GM12878 (cell line): ENCODE data around the gene NLGN4X. TPM values are rescaled to one million over a fixed set of nuclear protein-coding genes. Genes with fewer than 3 reads are reported as not detected.

Source experiments
- ATAC-seq: fragments of 200-7000 bp; cut with Tn5 transposase; 3 replicates; pipeline ENCODE4 v1.9.1; 2020; ENCODE audit warnings: mild to moderate bottlenecking, moderate library complexity
- BruUV-seq: library from RNA; stranded (reverse); fragments of 400-500 nt; replicated peaks from 2 replicates; lab custom pipeline; 2021; lab: Mats Ljungman, UMichigan
- CTCF ChIA-PET: fragments of 300-600 bp; sonication (Branson Sonifier 250); formaldehyde crosslinking; extraction: SDS; loops from one replicate; lab custom pipeline; 2021; ENCODE audit warnings: inconsistent platforms; lab: Yijun Ruan, JAX
- POLR2A ChIA-PET: fragments of 350-600 bp; formaldehyde crosslinking; extraction: SDS; loops from one replicate; lab custom pipeline; 2021; ENCODE audit warnings: inconsistent platforms; lab: Charles Lee
- RAD21 ChIA-PET: fragments of 300-600 bp; sonication (Branson Sonifier 250); formaldehyde crosslinking; loops from one replicate; lab custom pipeline; 2023; ENCODE audit warnings: antibody characterized with exemption; ENCODE audit not compliant: unreplicated experiment; lab: Charles Lee
- SMC1A ChIA-PET: fragments of 300-600 bp; sonication (Branson Sonifier 250); formaldehyde crosslinking; loops from one replicate; lab custom pipeline; 2023; ENCODE audit not compliant: unreplicated experiment, uncharacterized antibody; lab: Charles Lee
- DNase-seq: peaks from one replicate; pipeline ENCODE4 v3.0.0-alpha.2; 2011; ENCODE audit warnings: low read depth, low spot score
- FAIRE-seq: peaks from 3 replicates; lab custom pipeline; 2011; peaks lifted over from hg19 to GRCh38; lab: Jason Lieb, UNC
- H2AFZ ChIP-seq: 2 replicates; pipeline ENCODE4 v1.6.0; 2011; ENCODE audit warnings: low read depth, low read length, control low read depth; ENCODE audit not compliant: control insufficient read depth
- H3K27ac ChIP-seq: 2 replicates; pipeline ENCODE4 v1.5.1; 2011; ENCODE audit warnings: control low read depth; ENCODE audit not compliant: control insufficient read depth, insufficient read depth
- H3K27me3 ChIP-seq, 2 experiments: replicated peaks in 1 of 2; 2 replicates each; pipeline versions ENCODE4 v1.6.0 to v1.6.1; 2011; ENCODE audit warnings: low read length in 1 of 2; ENCODE audit not compliant: control insufficient read depth in 2 of 2, insufficient read depth in 2 of 2
- H3K36me3 ChIP-seq, 2 experiments: 2 replicates each; pipeline ENCODE4 v1.5.1; 2011; ENCODE audit warnings: low read length in 1 of 2; ENCODE audit not compliant: control insufficient read depth in 2 of 2, insufficient read depth in 2 of 2
- H3K4me1 ChIP-seq: 2 replicates; pipeline ENCODE4 v1.6.1; 2011; ENCODE audit warnings: mild to moderate bottlenecking, low read length, moderate library complexity, mixed read lengths; ENCODE audit not compliant: control insufficient read depth, insufficient read depth
- H3K4me2 ChIP-seq: 2 replicates; pipeline ENCODE4 v1.6.0; 2011; ENCODE audit warnings: control low read depth; ENCODE audit not compliant: control insufficient read depth, insufficient read depth
- H3K4me3 ChIP-seq: fragments of 200-600 bp; sonication (generic); 2 replicates; pipeline ENCODE4 v1.5.1; 2016
- H3K79me2 ChIP-seq: 2 replicates; pipeline ENCODE4 v1.6.0; 2011; ENCODE audit warnings: low read length; ENCODE audit not compliant: control insufficient read depth, insufficient read depth
- H3K9ac ChIP-seq: 2 replicates; pipeline ENCODE4 v1.8.0; 2011; ENCODE audit warnings: low read length, control low read depth, mixed read lengths; ENCODE audit not compliant: control insufficient read depth, insufficient read depth
- H3K9me3 ChIP-seq: replicated peaks from 3 replicates; pipeline ENCODE4 v1.5.1; 2011; ENCODE audit warnings: mild to moderate bottlenecking, low read length; ENCODE audit not compliant: control insufficient read depth, insufficient read depth
- H4K20me1 ChIP-seq: 2 replicates; pipeline ENCODE4 v1.6.0; 2011; ENCODE audit not compliant: control insufficient read depth, insufficient read depth
- MTA3 ChIP-seq: IDR thresholded peaks from 2 replicates; pipeline ENCODE4 v1.6.1; 2012; ENCODE audit warnings: low read length, inconsistent platforms, borderline replicate concordance
- POLR2A ChIP-seq: IDR thresholded peaks from 2 replicates; pipeline ENCODE4 v1.6.1; 2011; ENCODE audit warnings: low read depth, mild to moderate bottlenecking, low read length
- SIN3A ChIP-seq: IDR thresholded peaks from 2 replicates; pipeline ENCODE4 v1.6.1; 2012; ENCODE audit warnings: low read depth, low read length, improper control_type of control experiment
- TCF7 ChIP-seq: IDR thresholded peaks from 2 replicates; pipeline ENCODE4 v1.6.1; 2014; ENCODE audit warnings: antibody characterized with exemption, borderline replicate concordance
- ZNF217 ChIP-seq: fragments of 450-650 bp; IDR thresholded peaks from 2 replicates; pipeline ENCODE4 v1.6.1; 2017; ENCODE audit warnings: antibody characterized with exemption, mild to moderate bottlenecking
- ZNF687 ChIP-seq: fragments of 450-650 bp; IDR thresholded peaks from 2 replicates; pipeline ENCODE4 v1.6.1; 2017; ENCODE audit warnings: mild to moderate bottlenecking, moderate library complexity
- WGBS: methylation state at CpG from one replicate; pipeline ENCODE4 v1.1.6; 2016; ENCODE audit warnings: low lambda C conversion rate; ENCODE audit not compliant: insufficient replicate concordance, insufficient coverage; ENCODE audit errors: missing lambda C conversion rate; 5-methylcytosine and 5-hydroxymethylcytosine counted together
- in situ Hi-C: fragments of 300-500 bp; cut with MboI; formaldehyde crosslinking; loops from 9 replicates; pipeline ENCODE4 v1.14.3; 2018; ENCODE audit warnings: mixed read lengths
- intact Hi-C: fragments of 100-400 bp; cut with micrococcal nuclease; formaldehyde crosslinking; loops from one replicate; pipeline ENCODE4 v1.14.2; 2022; ENCODE audit not compliant: unreplicated experiment
- polyA plus RNA-seq, 11 experiments: library from polyadenylated mRNA; depleted of rRNA in 4 of 11; unstranded in 6 of 11; stranded (reverse) in 5 of 11; fragments of >200 nt; fragmentation: Nextera tagmentation in 4 of 11; fragmentation: Illumina TruSeq in 1 of 11; extraction: Ambion mirVana in 4 of 11; extraction: Trizol in 1 of 11; gene quantifications; 1 replicate in 1 of 11; 2 replicates in 10 of 11; pipeline versions ENCODE4 v1.2.1 to v1.2.3, GENCODE V29; 2011 to 2016; ENCODE audit warnings: inconsistent platforms in 2 of 11, missing spikeins in 2 of 11, low read depth in 1 of 11
- total RNA-seq, 4 experiments: library from RNA; depleted of rRNA in 3 of 4; stranded (reverse); fragments of >200 nt in 3 of 4; fragmentation: Illumina TruSeq in 1 of 4; extraction: Trizol in 1 of 4; gene quantifications; 2 replicates each; pipeline versions ENCODE4 v1.2.1 to v1.2.3, GENCODE V29; 2013 to 2021
- TF ChIP-seq, protein P1 (sequence below): fragments of 450-650 bp; conservative IDR thresholded peaks from 2 replicates; pipeline ENCODE4 v1.6.1; 2017; ENCODE audit warnings: mild to moderate bottlenecking, moderate library complexity
- TF ChIP-seq, protein P2 (sequence below): fragments of 450-650 bp; formaldehyde crosslinking; IDR thresholded peaks from 2 replicates; pipeline ENCODE4 v1.4.0; 2022; ENCODE audit warnings: mild to moderate bottlenecking, moderate library complexity
- TF ChIP-seq, protein P3 (sequence below): IDR thresholded peaks from 2 replicates; pipeline ENCODE4 v1.6.1; 2012; ENCODE audit warnings: improper control_type of control experiment, low read depth, low read length; ENCODE audit not compliant: insufficient replicate concordance

The NLGN4X gene
- total and polyA plus RNA-seq, 10 of the 15 experiments (the other 5 are each of a cell fraction or from before 2014, with no cell fraction given), result 0.02 to 1.5 (median 0.09) TPM; not detected in 2

- POLR2A ChIA-PET, result no interaction called here
- CTCF ChIA-PET, result no interaction called here
- BruUV-seq, result no TSS peak
- Histone ChIP-seq H3K27me3 (no peaks in the 10 kb centered on the region), H2AFZ (no peak overlapping the region), H3K4me2 (no peak overlapping the region), H3K27ac (no peak overlapping the region), H3K4me3 (no peak overlapping the region), H3K79me2 (no peaks in the 10 kb centered on the region), H4K20me1 (no peaks in the 10 kb centered on the region), H3K9ac (no peak overlapping the region), H3K9me3 (no peaks in the 10 kb centered on the region), H3K36me3 (no peaks in the 10 kb centered on the region), H3K4me1 (no peaks in the 10 kb centered on the region)
- FAIRE-seq (no peak), ATAC-seq (no peak), DNase-seq (no peak)
- SMC1A ChIA-PET, result no interaction called here
- 15% methylated on average over 5 of the region's 5 CpGs for WGBS
- RAD21 ChIA-PET, result no interaction called here
- in situ Hi-C loops (loop anchor here (5.0 kb wide), 1 partner anchor 1072 kb away; no protein-coding TSS in a partner anchor), intact Hi-C loops (no loop called here)
- TF ChIP-seq ZNF687, result no peak
- TF ChIP-seq, protein P1, sequence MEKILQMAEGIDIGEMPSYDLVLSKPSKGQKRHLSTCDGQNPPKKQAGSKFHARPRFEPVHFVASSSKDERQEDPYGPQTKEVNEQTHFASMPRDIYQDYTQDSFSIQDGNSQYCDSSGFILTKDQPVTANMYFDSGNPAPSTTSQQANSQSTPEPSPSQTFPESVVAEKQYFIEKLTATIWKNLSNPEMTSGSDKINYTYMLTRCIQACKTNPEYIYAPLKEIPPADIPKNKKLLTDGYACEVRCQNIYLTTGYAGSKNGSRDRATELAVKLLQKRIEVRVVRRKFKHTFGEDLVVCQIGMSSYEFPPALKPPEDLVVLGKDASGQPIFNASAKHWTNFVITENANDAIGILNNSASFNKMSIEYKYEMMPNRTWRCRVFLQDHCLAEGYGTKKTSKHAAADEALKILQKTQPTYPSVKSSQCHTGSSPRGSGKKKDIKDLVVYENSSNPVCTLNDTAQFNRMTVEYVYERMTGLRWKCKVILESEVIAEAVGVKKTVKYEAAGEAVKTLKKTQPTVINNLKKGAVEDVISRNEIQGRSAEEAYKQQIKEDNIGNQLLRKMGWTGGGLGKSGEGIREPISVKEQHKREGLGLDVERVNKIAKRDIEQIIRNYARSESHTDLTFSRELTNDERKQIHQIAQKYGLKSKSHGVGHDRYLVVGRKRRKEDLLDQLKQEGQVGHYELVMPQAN, result no peak
- TF ChIP-seq, protein P2, sequence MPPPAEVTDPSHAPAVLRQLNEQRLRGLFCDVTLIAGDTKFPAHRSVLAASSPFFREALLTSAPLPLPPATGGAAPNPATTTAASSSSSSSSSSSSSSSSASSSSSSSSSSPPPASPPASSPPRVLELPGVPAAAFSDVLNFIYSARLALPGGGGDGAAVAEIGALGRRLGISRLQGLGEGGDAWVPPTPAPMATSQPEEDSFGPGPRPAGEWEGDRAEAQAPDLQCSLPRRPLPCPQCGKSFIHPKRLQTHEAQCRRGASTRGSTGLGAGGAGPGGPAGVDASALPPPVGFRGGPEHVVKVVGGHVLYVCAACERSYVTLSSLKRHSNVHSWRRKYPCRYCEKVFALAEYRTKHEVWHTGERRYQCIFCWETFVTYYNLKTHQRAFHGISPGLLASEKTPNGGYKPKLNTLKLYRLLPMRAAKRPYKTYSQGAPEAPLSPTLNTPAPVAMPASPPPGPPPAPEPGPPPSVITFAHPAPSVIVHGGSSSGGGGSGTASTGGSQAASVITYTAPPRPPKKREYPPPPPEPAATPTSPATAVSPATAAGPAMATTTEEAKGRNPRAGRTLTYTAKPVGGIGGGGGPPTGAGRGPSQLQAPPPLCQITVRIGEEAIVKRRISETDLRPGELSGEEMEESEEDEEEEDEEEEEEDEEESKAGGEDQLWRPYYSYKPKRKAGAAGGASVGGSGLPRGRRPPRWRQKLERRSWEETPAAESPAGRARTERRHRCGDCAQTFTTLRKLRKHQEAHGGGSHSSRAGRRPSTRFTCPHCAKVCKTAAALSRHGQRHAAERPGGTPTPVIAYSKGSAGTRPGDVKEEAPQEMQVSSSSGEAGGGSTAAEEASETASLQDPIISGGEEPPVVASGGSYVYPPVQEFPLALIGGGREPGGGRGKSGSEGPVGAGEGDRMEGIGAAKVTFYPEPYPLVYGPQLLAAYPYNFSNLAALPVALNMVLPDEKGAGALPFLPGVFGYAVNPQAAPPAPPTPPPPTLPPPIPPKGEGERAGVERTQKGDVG (CRISPR knock-in tag), result no peak
- no peak for TF ChIP-seq TCF7
- TF ChIP-seq, protein P3, sequence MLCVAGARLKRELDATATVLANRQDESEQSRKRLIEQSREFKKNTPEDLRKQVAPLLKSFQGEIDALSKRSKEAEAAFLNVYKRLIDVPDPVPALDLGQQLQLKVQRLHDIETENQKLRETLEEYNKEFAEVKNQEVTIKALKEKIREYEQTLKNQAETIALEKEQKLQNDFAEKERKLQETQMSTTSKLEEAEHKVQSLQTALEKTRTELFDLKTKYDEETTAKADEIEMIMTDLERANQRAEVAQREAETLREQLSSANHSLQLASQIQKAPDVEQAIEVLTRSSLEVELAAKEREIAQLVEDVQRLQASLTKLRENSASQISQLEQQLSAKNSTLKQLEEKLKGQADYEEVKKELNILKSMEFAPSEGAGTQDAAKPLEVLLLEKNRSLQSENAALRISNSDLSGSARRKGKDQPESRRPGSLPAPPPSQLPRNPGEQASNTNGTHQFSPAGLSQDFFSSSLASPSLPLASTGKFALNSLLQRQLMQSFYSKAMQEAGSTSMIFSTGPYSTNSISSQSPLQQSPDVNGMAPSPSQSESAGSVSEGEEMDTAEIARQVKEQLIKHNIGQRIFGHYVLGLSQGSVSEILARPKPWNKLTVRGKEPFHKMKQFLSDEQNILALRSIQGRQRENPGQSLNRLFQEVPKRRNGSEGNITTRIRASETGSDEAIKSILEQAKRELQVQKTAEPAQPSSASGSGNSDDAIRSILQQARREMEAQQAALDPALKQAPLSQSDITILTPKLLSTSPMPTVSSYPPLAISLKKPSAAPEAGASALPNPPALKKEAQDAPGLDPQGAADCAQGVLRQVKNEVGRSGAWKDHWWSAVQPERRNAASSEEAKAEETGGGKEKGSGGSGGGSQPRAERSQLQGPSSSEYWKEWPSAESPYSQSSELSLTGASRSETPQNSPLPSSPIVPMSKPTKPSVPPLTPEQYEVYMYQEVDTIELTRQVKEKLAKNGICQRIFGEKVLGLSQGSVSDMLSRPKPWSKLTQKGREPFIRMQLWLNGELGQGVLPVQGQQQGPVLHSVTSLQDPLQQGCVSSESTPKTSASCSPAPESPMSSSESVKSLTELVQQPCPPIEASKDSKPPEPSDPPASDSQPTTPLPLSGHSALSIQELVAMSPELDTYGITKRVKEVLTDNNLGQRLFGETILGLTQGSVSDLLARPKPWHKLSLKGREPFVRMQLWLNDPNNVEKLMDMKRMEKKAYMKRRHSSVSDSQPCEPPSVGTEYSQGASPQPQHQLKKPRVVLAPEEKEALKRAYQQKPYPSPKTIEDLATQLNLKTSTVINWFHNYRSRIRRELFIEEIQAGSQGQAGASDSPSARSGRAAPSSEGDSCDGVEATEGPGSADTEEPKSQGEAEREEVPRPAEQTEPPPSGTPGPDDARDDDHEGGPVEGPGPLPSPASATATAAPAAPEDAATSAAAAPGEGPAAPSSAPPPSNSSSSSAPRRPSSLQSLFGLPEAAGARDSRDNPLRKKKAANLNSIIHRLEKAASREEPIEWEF, result no peak
- no peak for TF ChIP-seq SIN3A
- TF ChIP-seq ZNF217, result no peak
- TF ChIP-seq MTA3, result no peak
- no peak for TF ChIP-seq POLR2A
These were observed 213.2 kb downstream of the NLGN4X start for GRCh38 chrX:6015423-6015822.
